HG03469 (cell line): ENCODE data around the gene LONP2.

Experiments used
- ATAC-seq: cut with Tn5 transposase; IDR thresholded peaks from one replicate; pipeline ENCODE4 v1.9.1; 2021; ENCODE audit warnings: mild to moderate bottlenecking, moderate library complexity, moderate number of reproducible peaks; ENCODE audit not compliant: unreplicated experiment

LONP2 gene, protein sequence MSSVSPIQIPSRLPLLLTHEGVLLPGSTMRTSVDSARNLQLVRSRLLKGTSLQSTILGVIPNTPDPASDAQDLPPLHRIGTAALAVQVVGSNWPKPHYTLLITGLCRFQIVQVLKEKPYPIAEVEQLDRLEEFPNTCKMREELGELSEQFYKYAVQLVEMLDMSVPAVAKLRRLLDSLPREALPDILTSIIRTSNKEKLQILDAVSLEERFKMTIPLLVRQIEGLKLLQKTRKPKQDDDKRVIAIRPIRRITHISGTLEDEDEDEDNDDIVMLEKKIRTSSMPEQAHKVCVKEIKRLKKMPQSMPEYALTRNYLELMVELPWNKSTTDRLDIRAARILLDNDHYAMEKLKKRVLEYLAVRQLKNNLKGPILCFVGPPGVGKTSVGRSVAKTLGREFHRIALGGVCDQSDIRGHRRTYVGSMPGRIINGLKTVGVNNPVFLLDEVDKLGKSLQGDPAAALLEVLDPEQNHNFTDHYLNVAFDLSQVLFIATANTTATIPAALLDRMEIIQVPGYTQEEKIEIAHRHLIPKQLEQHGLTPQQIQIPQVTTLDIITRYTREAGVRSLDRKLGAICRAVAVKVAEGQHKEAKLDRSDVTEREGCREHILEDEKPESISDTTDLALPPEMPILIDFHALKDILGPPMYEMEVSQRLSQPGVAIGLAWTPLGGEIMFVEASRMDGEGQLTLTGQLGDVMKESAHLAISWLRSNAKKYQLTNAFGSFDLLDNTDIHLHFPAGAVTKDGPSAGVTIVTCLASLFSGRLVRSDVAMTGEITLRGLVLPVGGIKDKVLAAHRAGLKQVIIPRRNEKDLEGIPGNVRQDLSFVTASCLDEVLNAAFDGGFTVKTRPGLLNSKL

DNA sequence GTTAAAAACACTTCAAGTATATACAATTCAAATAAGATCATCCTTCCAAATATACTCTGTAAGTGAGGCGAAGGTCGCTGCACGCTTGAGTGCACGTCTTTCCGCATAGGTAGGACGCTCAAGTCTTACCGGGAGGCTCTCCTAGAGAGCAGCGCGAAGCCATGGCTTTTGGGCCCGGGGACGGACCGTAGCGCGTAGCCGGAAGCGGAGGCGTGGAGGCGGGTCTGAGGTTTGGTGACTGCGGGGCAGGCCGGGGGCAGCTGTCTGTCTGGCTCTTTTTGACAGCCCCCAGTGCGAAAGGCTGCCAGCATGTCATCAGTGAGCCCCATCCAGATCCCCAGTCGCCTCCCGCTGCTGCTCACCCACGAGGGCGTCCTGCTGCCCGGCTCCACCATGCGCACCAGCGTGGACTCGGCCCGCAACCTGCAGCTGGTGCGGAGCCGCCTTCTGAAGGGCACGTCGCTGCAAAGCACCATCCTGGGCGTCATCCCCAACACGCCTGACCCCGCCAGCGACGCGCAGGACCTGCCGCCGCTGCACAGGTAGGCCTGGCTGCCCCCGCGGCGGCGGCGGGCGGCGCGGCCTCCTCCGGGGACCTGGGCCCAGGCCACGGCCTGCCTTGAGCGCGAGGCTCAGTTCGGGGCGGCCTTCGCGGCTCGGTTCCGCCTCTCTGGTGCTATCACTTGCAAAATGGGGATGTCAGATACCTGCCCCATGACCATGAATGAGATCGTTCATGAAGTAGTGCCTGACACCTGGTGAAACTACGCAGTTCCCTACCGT lies at the start of gene LONP2:
Gene LONP2, plus strand, starts transcription at position 221 of the 783 bp plus-strand sequence. Its CDS starts 89 bp downstream, at position 310.
- ATAC-seq = peak; percentile 97

DNA sequence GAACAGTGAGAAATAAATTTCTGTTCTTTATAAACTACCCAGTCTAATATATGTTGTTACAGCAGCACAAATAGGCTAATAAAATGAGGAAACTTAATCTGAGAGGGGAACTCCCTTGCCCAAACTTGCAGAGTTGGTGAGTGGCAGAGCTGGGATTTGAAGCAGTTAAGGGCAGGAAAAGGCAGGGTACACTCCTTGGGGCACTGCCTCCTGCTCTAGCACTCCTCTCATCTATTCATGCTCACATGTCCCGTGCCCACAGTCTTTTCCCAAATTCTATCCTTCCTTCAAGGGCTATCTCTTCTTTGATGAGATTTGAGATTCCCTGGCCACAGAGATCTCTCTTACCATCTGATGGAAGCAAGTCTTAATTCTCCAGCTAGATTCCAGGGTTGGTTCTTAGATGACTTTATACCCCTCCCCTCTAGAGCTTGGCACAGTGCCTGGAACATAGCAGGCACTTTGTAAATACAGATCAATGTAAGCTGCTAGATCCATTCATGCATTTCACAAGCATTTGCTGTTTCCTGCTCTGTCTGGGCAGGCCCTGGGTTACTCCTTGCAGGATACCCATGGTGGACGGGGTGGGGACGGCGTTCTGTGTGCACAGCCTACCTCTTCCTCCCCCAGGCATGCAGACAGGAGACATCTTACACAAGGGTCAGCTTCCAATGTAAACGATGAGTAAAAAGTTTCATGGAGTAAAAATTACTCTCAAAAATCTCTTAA lies 49.1 kb upstream of the LONP2 start:
- ATAC-seq = no peak

DNA sequence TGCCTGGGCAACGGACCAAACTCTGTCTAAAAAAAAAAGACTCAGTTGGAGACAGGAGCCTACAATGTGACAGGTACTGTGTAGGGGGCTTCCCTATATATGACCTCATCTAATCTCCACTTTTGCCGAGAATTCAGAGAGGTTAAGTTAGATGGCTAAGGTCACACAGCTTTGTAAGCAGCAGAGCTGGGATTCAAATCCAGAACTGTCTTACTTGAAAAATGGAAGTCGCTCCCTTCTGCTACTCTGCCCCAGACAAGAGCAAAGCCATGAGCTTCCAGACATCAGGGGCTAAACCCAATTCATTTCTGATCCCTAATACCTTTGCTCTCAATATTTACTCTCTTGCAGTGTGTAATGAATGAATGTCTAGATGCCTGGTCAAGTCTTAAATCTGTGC lies 46.8 kb upstream of the LONP2 start:
- ATAC-seq = no peak

DNA sequence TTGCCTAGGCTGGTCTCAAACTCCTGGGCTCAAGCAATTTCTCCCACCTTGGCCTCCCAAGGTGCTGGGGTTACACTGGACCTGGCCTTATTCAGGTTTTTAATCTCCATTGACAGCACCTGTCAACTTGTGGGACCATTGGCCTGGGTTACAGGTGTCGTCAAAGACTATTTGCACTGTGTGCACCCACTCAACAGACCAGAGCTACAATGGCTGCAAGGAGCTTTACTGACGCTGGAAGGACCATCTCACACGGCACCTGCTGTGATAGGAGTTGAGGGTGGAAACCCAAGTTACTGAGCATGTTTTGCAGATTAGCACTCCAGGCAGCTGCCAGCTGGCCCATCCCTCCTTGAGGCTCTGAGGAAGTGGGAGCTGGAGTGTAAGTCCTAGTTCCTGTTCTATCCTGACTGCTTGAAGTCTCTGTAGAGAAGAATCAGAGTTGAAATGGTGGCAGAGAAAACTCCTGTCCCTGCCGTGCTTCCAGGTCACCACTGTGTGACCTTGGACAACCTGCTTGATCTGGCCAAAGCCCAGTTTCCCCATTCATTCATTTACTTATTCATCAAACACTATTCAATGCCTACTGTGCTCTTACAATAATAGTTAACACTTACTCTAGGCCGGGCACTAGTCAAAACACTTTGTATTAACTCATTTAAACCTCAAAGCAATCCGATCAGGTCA lies 42.4 kb upstream of the LONP2 start:
- no peak for ATAC-seq

DNA sequence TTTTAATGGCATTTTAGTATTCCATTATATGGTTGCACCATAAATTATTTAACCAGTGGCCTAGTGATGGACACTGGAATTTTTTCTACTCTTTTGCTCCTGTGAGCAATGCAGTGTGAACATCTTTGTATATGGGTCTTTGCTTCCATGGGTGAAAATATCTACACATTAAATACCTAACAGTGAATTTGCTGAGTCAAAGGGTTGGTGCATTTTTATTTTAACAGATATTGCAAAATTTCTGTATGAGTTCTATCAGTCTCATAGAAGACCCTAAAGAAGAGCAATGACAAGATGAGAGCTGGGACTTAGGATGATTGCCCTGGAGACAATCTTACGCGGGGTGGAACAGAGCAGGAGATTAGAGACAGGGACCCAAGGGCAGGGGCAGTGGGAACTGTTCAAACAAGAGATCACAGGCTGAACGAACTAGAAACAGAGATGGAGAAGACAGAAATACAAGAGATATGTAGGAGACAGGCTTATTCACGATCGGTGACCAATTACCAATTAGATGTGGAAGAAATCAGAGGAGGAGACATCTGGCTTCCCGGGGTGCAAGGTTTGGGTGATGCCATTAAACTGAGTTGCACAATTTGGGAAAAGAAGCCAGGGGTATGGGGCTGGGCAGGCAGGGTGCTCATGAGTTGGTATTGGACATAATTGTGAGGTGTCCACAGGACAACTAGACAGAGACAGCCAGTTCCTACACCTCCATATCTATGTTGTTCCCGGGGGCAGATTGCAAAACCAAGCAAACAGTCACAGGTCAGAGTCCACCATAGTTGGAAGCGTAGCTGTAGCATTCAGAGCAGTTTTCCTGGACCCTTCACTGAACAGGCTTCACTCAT lies 39.9 kb upstream of the LONP2 start:
- no peak for ATAC-seq

DNA sequence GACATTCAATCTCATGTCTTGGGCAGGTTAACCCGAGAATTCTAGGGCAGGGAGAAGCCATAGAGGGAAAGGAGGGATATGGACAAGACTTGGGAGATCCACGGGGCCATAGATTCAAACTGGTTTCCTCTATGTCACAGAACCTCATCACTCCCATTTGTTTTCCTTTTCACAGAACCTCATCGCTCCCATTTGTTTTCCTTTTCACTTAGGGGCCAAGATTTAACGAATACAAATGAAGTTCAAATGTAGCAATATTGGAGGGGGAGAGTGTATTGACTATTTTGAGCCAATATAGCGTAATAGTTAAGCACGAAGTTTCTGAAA lies 39.3 kb upstream of the LONP2 start:
- ATAC-seq = no peak

DNA sequence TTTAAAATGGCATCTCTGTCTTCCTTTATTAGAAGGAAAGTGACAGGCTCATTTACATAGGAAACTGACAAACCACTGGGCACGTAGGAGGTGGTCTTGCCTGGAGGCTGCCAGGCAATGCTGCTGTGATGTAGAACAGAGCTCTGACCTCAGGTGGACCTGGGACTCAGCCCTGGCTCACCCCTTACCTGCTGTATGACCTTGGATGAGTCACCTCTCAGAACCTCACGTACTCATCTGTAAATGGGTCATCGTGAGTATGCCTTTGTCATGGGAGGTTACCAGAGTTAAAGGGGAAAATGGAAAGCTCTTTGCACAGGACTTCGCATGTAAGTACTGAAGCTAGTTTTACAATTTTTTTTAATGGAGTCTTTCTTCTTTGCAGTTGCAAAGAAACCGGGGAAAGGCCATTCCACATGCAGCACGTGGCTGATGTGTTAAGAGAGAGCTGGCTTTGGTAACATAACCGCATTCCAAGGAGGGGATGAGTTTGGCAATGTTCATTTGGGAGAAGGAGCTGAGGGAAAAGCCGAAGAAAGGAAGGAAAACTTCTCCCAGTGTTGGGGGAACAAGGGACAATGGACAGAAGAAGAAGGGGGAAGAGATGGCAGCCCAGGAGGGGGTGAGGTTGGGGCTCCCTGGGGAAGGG lies 37.4 kb upstream of the LONP2 start:
- no peak for ATAC-seq

DNA sequence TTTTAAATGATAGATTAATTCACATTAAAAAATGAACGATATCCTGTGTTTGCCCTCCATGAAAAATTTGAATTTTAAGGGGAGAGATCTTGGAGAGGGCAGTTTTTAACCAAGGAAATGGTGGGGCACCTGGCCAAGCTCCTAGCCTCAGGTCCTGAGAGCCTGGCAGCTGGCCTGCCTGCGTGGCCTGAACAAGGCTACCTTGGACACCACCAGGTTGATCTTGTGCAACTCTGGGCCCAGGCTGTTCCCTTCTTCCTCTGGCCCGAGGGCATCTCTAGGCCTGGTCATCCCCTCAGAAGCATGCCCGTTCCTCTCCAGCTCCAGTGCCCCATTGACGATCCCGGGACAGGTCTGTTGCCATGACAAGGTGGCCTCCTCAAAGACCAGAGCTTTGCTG lies 33.4 kb upstream of the LONP2 start:
- no peak for ATAC-seq

DNA sequence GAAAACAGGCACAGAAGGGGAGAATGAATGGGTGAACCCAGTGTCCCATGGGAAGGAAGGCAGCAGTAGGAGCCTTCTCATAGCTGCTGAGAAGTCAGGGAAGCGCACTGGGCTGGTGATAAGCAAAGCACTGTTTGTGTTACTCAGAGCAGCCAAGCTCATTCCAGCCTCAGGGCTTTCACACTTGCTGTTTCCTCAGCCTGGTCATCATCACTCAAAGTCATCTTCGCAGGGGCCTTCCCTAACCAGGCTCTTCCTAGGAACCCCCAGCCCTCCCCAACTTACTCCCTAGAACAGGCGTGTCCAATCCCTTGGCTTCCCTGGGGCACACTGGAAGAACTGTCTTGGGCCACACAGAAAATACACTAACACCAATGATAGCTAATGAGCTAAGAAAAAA lies 32.1 kb upstream of the LONP2 start:
- no peak for ATAC-seq

DNA sequence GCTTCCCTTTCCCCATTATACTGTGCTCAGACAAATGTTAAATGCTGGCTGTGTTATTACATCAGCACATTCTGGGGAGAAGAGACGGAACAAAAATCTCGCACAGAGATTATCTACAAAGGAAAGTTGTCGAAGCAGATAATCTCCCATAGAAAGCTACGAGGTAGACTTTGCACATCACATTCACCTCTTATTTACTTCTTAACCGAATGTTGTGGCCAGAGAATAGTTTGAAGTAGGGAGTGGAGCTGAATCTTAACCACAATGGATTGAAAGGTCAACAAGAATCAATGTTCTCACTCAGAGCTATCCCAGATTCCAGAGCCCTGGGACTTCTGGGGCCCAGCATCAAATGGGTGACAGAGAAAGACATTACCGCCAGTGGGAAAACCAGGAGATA lies 28.4 kb upstream of the LONP2 start:
- ATAC-seq = no peak

DNA sequence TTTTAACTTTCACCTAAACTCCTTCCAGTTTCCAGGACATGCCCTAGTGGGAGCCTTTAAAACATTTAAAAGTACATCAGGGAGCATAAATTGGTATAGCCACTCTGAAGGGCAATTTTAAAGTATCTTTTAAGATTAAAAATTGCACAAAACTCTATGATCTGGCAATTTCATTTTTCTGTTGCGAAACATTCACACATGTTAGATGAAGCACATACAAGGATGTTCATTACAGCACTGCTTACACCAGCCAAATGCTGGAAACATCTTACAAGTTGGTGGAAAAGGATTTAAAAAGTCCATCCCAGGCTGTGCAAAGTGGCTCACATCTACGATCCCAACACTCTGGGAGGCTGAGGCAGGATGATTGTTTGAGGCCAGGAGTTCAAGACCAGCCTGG lies 26.4 kb upstream of the LONP2 start:
- no peak for ATAC-seq

DNA sequence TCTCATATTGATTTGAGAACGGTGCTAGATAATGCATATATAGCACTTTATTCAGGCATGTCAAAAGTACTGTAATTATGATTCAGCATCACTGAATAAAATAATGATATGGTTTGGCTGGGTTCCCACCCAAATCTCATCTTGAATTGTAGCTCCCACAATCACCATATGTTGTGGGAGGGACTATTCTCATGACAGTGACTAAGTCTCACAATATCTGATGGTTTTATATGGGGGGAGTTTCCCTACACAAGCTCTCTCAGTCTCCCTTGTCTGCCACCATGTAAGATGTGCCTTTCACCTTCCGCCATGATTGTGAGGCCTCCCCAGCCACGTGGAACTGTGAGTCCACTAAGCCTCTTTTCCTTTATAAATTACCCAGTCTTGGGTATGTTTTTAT lies 25.6 kb upstream of the LONP2 start:
- ATAC-seq = no peak

DNA sequence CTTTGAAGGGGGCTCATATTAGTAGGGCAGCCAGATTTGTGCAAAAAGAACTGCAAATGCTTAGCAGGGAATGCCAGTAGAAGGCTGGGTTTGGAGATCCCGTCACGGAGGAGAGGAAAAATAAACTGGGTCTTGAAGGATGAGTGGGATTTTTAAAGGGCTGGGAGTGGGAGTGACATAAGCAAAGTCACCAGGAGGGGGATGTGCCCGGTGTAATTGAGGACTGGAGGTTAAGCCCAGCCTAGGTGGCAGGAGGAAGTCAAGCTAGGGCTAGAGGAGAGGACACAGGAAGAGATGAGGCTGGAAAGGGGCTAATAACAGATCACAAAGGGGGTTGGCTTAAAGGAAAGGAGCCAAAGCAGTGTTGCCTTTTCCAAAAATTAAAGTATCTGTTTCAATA lies 23.2 kb upstream of the LONP2 start:
- no peak for ATAC-seq

DNA sequence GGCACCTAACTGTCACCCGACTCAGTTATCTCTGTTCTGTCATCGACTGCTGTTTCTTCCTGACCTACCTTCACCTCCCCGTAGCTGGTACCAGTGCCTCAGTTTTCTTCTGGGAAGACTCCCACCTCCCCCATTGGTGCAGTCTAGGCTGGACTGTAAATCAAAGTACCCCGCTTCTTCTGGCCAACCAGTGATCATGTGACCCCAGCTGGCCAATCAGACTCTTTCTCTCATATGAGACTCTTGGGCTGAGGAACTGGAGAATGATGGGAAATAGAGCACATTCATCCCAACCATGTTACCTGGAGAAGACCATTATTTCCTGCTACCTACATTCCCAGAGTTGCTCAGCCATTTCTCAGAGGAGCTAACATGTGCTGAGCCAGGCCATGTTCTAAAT lies 20.6 kb upstream of the LONP2 start:
- ATAC-seq = no peak

DNA sequence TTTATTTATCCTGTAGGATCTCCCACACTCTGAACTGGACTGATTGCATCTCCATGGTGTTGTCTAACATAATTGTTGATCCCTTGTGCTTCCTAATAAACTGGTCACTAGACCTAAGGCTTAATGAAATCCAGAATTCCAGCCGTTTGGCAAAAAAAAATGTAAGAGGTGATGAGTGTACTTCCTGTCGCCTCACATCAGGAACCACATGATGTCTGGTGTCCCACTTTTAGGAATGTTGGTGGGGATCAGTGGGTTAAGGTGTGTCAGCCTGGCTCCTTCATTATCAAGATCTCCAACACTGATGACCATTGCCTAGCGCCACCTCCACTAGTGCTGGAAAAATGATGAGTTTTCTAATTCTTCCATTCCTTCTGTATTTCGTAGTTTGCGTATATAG lies 18.6 kb upstream of the LONP2 start:
- ATAC-seq = no peak

DNA sequence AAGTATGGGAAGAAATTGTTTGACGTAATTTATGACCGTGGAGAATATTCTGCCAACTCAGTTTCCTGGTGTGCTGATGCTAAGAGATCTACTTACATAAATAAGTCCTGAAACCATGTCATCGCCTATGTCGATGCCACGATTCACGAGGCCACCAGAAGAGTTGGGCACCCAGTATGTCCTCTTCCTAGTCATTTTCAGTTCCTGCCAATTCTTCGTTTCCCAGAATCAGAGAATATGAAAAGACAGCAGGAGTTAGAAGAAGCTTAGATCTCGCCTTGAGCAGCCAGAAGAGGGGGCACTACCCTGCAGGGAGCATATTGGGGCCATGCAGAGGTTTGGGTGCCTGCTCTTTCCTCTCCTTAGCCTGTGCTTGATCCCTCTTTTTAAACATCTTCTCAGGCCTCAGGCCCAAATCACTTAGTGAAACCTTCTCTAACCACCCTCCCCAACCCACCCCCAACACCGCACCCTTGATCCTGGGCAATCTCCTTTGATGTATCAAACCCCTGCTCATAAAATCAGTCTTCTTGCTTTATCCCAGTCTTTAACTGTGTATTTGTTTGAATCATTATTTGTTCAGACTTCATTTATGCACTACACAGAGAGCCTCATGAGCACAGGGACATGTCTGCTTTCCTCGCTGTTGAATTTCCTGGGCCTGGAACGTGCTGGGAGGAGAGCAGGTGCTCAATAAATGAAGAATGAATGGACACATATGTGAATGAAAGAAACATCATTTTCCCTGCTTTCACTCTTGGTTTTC lies 12.2 kb upstream of the LONP2 start:
- ATAC-seq = no peak

DNA sequence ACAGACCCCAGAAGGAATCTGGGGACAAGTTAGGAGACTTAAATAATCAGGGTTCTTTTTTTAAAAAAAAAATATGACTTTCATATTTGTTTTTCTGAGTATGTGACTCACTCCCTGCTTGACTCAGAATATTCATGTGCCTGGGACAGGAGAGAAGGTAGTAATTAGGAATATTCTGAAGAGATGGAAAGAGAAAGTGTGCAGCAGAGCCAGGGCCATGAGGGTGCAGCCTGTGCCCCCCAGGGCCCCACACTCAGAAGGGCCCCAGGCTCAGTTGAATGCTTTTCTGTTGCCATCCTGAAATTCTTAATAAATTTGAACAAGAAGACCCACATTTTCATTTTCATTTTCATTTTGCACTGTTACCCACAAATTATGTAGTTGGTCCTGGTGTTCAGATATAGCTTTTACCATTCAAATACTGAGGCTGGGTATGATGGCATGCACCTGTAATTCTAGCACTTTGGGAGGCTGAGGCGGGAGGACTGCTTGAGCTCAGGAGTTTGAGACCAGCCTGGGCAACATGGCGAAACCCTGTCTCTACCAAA lies 11.5 kb upstream of the LONP2 start:
- no peak for ATAC-seq

DNA sequence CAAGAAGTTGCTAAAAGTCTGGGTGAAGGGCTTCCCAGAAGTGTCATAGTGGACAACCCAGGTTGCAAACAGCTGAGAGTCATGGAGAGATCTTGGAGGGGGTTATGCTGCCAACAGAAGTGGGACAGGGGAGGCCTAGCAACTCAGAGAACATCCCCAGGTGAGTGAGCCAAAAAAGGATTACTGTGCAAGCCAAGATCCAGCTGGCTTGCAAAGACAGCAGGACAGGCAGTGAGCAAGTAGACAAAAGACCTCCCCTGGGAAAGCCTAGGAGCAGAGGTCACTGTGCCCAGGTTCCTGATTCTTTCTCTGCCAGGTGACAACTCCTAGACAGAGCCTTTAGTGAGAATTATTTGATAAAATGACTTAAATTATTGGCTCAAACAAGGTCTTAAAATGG lies 9.5 kb upstream of the LONP2 start:
- no peak for ATAC-seq
